ENCODE results near the gene SEC31A.
A peak's percentile ranks its signal among the peaks of the same experiment; 100 is the strongest.

Gene SEC31A

DNA sequence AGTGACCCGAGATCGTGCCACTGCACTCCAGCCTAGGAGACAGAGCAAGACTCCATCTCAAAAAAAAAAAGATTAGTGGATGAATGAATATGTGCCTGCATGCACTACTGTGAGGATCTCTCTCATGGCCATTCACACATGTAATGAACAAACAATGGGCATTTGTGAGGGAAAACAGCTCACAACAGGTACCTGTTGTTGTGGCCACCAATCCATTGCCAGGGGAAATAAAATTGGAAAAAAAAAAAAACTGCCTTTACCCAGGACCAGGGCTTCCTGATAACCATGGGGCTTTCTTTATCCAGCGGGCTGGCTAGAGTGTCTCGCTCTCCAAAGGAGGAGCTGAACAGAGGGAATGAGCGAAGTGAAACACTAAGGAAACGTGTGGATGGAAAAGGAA is 99.8 kb downstream of the SEC31A start:
- no peak for DNase-seq

DNA sequence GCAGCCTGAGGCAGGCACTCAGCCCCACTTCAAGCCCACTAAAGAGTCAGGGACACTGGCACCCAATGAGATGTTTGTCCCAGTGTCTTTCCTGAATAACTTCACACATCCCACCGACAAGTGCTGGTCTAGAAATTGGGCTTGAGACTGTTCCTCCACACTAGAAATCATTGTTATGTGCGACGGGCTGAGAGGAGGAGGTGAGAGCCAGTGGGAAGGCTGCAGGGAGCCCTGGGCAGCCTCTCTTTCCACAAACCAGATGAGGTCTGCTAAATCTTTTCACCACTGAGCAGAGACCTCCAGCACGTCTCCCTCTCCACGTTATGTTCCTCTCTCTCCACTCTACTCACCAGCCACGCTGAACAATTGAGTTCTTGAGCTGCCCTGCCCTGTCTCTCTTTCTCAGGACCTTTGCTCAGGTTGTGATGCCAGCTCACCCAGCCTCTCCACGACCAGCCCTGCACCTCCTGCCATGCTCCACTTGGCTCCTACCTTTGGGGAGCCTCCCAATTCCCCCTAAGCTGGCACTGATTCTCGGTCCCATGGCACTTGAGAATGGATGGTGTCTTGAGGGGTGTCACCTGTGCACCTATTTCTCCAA is 100.8 kb downstream of the SEC31A start:
- DNase-seq = no peak

DNA sequence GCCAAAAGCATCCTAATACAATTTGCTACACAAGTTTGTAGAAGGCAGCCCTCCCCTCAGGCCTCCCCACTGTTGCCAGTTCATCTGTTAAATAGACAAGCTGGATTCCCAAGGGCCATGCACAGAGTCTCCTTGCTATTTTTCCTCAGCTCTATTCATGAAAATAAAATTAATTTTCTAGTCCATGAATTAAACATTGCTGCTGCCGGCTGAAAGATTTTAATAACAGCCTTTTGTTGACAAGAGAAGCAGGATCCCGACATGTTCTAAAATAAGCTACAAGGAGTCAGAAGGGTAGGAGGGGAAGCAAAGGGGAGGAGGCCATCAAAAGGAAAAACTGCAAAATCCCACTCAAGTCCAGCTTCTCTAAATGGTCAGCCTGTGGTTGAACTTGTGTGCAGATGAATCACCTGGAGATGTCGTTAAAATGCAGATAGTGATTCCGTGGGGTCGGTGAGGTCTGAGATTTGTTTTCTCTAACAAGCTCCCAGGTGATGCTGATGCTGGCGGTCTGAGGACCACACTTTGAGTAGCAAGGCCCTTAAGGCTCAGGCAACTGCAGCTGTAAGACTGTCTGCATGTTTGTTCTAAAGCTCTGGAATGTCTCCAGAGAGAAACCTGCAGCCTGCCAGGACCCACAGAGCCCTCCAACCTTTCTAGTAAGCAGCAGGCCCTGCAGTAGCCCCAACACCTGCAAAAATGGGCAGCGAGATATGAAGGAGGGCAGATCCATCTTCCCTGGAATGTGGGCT is 101.8 kb downstream of the SEC31A start:
- no peak for DNase-seq

DNA sequence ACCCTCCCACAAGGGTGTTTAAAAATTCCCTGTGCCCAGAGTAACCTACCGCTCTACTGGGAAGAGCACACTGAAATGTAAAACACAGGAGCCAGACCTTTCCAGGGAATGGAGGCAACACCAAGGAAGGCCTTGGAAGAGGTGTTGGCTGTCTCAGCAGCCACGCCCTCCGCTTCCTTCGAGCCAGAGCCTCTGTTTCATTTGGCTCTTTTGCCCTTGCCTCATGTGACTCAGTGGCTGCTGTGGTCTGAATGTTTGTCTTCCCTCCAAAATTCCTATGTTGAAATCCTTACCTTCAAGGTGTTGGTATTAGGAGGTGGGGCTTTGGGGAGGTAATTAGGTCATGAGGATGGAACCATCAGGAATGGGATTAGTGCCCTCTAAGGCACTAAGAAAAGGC is 103.6 kb downstream of the SEC31A start:
- DNase-seq = no peak

DNA sequence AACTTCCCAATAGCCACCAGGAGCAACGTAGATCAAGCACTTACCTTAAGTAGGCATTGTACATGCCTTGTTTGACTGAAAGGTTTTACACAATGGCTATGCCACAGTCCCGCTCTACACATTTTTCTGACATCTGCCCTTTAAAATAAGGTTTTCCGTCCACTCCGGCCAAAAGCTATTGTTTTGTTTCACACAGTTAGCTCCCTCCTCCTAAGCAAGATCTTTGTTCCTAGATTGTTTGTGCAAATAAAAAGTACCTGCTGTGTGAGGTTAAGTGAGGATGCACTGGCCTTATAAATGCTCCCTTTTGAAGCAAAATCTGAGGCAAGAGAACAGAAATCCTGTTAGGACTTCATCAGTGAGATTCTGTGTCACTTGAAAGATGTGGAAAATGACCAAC is 104.1 kb downstream of the SEC31A start:
- no peak for DNase-seq

DNA sequence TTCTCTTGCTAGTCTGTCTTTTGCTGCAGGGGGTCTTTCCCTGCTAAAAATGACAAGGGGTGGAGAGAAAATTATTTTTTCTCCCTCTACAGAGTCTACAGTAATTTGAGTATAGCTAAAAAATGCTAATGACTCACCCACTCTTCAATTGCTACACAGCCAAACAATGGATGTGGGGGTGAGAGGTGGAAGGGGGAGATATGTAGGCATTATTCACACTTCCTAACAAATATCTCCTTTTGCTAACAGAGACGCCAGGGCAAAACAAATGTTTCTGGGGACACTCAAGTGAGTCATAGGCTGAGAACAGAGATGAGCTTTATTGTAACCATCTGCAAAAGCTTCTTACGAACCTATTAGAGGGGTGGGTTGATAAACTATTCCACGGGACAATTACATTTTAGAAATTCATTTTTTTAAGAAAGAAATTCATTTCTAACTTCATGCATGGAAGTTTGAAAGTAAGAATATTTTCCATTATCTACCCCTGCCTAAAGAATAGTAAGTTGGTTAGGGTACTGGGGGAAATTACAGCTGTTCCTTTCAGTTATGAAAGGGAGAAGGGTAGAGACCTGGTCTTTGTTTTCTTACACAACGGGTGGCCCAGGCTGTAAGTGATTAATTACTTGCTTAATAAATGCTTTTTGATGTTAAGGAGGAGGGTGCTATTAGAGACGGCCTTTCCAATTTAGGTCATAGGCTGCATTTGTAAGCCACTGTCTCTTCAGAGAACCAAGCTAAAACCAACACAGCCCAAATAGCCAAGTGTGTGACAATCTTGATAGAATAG is 105.1 kb downstream of the SEC31A start:
- DNase-seq = no peak

DNA sequence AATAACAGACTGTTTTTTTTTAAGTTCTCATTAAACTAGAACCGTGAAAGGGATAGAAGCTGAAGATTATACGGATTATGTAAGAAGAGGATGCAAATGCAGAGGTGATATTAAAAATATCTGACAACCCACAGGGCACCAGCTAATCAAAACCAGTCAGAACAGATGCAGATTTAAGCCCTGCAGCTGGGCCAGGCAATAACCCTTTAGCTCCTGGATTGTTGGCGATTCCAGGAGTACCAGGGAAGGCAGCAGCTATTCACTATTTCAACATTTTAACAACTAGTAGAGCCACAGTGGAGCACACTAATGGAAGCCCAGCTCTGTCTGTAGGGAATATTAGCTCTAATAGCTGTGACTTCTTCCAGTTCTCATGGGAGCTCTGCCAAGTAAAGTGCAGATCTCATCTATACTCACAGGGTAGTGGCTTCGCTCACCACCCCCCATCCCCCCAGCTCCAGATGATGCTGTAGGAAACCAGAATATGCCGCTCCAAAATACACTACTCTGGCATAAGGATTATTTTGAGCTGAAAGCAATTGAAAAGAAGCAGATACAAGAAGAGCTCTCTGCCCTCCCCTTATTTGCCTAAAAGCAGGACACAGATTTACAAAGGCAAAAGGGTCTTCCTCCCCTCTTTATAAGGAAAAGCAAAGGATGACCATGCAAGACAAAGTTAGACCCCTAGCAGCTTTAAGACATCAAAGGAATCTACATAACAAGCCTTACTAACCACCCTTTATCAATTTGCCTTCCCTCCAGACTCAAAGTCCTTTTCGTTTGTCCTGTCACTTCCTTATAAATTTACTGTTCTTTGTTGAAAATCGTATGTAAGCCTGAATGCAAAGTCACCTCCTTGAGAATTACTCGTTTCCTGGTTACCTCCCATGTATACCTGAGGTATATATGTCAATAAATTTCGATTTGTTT is 106.0 kb downstream of the SEC31A start:
- DNase-seq = no peak

DNA sequence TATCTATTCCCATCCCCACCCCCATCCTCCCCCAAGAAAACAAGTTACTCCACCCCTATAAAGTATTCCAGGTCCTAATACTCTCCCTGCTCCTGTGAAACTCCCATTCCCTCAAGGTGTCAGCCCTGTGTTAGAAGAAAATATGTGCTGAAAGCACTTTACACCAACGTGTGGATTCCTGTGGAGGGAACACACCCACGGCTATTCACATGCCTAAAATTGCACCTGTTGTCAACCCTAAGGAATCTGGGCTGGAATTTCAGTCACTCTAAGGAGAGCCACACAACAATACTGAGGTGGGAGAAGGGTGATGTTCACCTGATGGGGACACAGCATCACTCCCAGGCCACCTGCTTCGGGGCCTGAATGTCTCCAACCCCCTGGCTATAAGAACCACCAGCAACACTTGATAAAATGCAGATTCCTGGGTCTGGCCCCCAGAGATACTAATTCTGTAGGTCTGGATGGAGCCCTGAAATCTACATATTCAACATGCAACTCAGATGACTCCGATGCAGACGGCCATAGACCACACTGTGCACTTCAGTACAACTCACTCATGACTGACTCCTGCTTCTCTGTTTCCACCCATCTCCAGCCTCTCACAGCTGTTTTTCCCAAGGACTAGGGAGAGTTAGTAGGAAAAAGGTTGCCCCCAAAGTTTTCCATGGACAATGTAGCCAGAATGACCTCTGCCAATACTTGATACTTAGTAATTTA is 108.2 kb downstream of the SEC31A start:
- no peak for DNase-seq

DNA sequence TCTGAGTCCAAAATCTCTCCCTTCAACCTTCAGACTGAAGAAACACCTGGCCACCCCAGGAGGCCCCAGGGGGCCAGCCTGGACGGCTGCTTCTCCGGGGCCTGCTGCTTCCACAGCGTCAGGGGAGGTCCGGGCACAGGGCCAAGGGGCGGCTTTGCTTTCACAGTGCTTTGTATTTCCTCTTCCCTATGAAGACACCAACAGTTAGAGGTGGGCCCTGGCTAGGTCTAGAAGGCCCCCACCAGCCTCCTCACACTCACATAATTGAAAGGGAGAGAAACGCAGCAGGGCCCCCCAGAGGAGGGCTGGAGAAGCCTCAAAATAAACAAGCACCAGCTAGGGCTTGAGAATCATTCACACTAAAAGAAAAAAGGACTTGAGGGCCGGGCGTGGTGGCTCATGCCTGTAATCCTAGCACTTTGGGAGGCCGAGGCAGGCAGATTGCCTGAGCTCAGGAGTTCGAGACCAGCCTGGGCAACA is 110.2 kb downstream of the SEC31A start:
- peak; percentile 83 for DNase-seq

DNA sequence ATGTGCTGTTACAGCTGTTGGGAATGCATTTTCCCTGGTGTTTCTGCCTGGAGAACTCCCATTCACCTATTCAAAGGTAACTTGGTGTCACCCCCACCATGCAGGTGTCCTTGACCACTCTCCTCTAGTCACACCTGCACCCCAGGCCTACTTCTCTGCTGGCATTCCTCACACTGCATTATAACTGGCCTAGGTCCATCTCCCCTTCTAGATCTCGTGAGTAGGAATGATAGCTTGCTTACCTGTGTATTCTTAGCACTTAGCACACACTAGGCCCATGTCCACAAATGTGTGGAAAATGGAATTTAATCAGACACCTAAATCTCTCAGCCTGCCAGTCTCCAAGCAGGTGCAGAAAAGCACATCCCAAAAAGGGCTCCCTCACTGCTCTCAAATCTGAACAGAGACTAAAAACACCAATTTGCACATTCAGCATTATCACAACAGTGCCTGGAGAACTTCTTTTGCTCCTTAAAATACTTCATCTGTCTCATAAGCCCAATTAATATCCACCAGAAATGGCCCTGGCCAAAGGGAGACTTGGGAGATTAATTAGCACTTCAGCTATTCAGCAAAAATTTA is 110.7 kb downstream of the SEC31A start:
- no peak for DNase-seq

DNA sequence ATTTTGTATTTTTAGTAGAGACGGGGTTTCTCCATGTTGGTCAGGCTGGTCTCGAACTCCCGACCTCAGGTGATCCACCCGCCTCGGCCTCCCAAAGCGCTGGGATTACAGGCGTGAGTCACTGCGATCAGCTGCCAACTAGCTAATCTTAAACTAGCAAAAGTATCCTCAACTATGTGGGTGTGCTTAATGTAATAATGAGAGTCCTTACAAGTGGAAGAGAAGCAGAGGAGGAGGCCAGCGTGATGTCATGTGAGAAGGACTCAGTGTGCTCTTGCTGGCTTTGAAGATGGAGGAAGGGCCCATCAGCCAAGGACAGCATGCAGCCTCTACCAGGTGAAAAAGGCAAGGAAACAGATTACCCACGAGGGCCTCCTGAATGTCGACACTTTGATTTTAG is 111.9 kb downstream of the SEC31A start:
- DNase-seq = no peak

DNA sequence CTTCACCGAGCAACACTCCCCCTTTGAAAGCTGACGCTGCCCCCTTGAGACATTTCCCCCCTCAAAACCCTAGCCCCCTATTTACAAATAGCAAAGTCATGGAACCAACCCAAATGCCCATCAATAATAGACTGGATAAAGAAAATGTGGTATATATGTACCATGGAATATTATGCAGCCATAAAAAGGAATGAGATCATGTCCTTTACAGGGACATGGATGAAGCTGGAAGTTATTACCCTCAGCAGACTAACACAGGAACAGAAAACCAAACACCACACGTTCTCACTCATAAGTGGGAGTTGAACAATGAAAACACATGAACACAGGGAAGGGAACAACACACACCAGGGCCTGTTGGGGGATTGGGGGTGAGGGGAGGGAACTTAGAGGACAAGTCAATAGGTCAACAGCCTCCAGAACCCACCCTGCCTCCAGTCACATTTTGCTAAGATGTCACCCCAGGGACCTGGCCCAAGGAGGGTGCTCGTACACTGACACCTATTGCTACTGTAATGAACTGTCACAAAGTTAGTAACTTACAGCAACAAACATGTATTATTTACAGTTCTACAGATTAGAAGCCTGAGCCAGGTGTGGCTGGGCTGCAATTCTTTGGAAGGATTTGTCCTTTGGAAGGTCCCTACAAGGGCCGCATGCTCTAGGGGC is 113.0 kb downstream of the SEC31A start:
- DNase-seq = no peak

DNA sequence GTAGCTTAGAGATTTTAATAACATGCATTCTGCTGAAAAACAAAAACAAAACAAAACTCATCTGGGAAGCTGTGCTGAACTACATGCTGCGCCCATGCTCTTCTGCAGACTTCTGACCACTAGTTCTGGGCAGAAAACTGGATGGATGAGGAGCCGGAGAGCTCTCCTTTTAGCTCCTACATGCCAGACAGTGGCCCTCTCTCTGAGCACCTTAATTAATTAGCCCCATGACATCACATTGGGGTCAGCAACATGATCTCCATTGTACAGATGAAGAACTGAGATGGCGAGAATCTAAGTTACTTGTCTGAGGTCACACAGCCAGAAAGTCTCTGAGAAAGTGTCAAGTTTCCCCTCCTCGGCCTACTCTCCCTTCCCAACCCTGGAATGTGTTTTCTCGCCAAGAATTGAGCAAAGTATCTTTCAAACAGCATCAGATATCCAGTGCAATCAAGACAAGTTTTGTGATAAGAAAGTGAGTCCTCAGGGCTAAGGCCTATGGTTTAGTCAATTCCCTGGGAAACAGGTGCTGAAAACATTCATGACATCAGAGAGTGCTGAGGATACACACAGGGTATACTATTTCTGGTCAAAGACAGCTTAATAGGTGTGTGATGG is 113.9 kb downstream of the SEC31A start:
- no peak for DNase-seq

DNA sequence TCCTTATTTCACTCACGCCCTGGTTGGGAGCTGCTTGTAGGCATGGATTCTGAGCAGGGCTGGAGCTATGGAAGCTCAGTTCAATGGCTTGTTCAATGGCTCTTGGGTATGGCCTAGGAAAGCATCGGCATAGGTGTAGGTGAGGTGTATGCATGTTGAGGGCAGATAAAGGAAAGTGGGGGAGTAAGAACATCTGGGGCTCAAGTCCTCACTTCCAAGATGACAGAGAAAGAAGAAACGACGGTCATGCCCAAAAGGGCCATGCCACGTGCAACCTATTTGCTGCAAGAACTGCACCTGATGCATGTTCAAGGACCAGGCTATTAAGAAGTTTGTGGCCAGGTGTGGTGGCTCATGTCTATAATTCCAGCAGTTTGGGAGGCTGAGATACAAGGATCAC is 115.7 kb downstream of the SEC31A start:
- DNase-seq = no peak

DNA sequence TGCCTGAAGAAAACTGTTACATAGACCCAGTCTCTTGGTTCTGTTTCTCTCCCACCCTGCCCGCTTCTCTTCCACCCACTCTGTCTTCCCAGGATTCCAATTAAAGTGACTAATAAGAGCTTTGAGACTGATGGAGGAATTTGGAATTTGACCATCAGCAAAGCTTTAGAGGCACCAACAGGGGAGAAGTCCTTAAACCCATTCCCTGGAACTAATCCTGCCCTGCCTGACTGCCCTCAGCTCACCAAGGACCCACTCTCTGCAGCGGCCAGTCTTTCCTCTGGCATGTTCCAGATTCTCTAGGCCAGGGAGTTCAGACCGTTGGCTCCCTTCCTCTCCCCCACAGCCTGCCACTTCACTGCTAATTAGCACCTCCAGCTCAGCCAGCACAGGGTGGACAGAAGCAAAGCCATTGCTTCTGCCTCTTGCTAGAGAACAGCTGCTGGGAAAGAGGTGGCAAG is 116.2 kb downstream of the SEC31A start:
- no peak for DNase-seq

DNA sequence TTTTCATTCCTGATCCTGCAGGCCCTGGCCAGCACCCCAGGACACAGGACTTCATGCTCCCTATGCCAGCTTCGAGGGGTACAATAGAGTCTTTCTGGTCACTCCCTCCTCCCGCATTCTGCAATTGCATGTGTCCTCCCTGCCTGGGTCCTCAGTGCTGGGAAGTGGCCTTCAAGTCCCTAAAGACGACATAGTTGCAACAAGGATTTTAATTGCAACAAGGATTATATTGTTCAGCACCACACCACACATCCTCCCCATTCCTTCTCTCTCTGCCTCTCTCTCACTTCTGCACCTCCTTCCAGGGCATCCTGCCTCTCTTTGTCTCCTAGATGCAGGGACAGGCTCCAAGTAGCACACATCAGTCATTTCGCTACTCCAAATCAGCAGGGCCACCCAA is 117.9 kb downstream of the SEC31A start:
- DNase-seq = no peak

DNA sequence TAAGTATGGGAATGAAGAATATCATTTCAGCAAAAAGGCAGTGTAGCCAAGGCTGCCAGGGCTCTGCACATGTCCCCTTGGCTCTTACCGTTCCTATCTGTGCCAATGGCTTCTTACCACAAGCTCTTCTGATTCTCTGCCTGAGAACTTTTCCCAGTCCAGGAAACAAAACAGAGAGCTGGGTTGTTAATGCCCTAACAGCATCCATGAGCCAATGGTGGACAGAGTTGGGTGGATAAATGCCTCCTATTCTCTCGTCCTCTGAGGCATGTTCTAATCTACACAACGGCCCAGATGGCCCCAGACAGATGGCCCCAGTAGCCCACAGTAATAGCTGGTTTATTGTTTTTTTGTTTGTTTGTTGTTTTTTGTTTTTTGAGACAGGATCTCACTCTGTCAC is 120.3 kb downstream of the SEC31A start:
- no peak for DNase-seq

All from NCI-H2029 treated with DMSO at 0.1 percent for 48 hours (cell line).